ENCODE results near the gene SDCCAG8.

Gene SDCCAG8

GRCh38 chr1:243254927-243255790, 682 bp upstream of the SDCCAG8 start, which contains the start of gene CEP170:
Gene CEP170 (minus strand): TSS chr1:243255281. CDS start chr1:243225280, 30,001 bp downstream.
- peak; percentile 100 for DNase-seq

GRCh38 chr1:243256590-243256989, 749 bp downstream of the SDCCAG8 start:
- peak; percentile 61 for DNase-seq

GRCh38 chr1:243257189-243257588, 1.3 kb downstream of the SDCCAG8 start:
- DNase-seq = no peak

GRCh38 chr1:243258731-243259130, 2.9 kb downstream of the SDCCAG8 start:
- no peak for DNase-seq

GRCh38 chr1:243260221-243260880, 4.5 kb downstream of the SDCCAG8 start:
- no peak for DNase-seq

GRCh38 chr1:243261390-243261789, 5.5 kb downstream of the SDCCAG8 start:
- DNase-seq = no peak

GRCh38 chr1:243264717-243265116, 8.9 kb downstream of the SDCCAG8 start:
- no peak for DNase-seq

GRCh38 chr1:243266231-243266630, 10.4 kb downstream of the SDCCAG8 start:
- DNase-seq = no peak

- no peak for DNase-seq
These were observed 11.6 kb downstream of the SDCCAG8 start for GRCh38 chr1:243267471-243267880.

GRCh38 chr1:243267914-243268653, 12.2 kb downstream of the SDCCAG8 start:
- no peak for DNase-seq

GRCh38 chr1:243268751-243269460, 13.1 kb downstream of the SDCCAG8 start:
- DNase-seq = no peak

- DNase-seq = no peak
These were observed 13.6 kb downstream of the SDCCAG8 start for GRCh38 chr1:243269461-243269801.

- no peak for DNase-seq
These were observed 14.4 kb downstream of the SDCCAG8 start for GRCh38 chr1:243270097-243270864.

GRCh38 chr1:243271996-243272395, 16.2 kb downstream of the SDCCAG8 start:
- no peak for DNase-seq

GRCh38 chr1:243272401-243272800, 16.6 kb downstream of the SDCCAG8 start:
- no peak for DNase-seq

- no peak for DNase-seq
These were observed 17.7 kb downstream of the SDCCAG8 start for GRCh38 chr1:243273506-243273905.

GRCh38 chr1:243273945-243274344, 18.1 kb downstream of the SDCCAG8 start:
- DNase-seq = no peak

GRCh38 chr1:243275316-243275715, 19.5 kb downstream of the SDCCAG8 start:
- no peak for DNase-seq

GRCh38 chr1:243280571-243281129, 24.8 kb downstream of the SDCCAG8 start:
- no peak for DNase-seq

- no peak for DNase-seq
These were observed 25.8 kb downstream of the SDCCAG8 start for GRCh38 chr1:243281672-243282071.

GRCh38 chr1:243286409-243287122, 30.7 kb downstream of the SDCCAG8 start:
- DNase-seq = no peak

Data from NCI-H69 (cell line).